HG03565 (cell line): ENCODE measurements around the gene GPBP1.
"Not testable (repeated sequence)": the region's sequence is repeated elsewhere in the genome, so short reads cannot be mapped to it uniquely, and the experiment has no call there.

Experiments used
- ATAC-seq: cut with Tn5 transposase; IDR thresholded peaks from one replicate; pipeline ENCODE4 v1.9.1; 2021; ENCODE audit warnings: mild to moderate bottlenecking, moderate library complexity; ENCODE audit not compliant: unreplicated experiment

Gene GPBP1

DNA sequence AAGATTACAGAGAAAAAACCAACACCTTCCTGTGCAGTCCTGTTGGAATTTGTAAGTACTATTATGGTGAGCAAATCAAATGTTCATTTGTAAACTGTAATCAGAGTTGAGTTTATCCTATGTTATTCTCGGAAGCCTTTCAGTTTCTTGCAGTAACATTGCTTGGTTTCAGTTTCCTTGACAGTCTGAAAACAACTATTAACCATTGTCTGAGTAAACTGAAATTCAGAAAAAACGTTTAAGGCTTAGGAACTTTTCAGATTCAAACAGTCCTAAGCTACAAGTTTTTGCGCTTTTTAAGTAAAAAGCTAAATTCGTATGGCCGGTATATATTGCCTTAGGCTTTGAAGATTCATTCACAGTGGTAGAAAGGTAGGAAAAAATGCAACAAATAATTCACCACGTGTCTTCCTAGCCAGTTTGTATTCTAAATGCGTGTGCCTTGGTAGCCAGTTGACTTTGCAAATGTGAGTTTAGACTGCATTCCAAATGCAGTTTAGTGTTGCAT, 2.5 kb downstream of the GPBP1 start:
- ATAC-seq: no peak

DNA sequence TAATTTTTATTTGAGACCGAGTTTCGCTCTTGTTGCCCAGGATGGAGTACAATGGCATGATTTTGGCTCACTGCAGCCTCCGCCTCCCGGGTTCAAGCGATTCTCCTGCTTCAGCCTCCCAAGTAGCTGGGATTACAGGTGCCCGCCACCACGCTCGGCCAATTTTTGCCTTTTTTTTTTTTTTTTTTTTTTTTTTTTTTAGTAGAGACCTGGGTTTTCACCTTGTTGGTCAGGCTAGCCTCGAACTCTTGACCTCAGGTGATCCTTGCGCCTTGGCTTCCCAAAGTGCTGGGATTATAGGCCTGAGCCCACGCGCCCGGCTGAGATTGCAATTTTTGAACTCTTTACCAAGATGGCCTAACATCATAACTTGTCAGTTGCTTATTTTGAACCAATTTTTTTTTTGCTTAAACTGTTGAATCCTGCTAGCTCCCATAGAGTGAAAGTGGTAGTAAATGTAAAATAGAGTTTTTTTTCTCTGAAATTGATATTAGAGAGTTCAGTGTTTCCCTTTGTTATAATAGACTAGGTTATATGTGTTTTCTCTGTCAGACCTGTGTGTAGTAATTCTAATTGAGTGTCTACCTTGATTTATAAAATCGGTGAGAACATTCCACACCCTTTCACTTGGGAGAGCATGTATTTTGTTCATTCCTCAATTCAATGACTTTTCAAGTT, 3.8 kb downstream of the GPBP1 start:
- no peak for ATAC-seq

GRCh38 chr5:57178238-57178637, 4.4 kb downstream of the GPBP1 start:
- not testable (repeated sequence) for ATAC-seq

DNA sequence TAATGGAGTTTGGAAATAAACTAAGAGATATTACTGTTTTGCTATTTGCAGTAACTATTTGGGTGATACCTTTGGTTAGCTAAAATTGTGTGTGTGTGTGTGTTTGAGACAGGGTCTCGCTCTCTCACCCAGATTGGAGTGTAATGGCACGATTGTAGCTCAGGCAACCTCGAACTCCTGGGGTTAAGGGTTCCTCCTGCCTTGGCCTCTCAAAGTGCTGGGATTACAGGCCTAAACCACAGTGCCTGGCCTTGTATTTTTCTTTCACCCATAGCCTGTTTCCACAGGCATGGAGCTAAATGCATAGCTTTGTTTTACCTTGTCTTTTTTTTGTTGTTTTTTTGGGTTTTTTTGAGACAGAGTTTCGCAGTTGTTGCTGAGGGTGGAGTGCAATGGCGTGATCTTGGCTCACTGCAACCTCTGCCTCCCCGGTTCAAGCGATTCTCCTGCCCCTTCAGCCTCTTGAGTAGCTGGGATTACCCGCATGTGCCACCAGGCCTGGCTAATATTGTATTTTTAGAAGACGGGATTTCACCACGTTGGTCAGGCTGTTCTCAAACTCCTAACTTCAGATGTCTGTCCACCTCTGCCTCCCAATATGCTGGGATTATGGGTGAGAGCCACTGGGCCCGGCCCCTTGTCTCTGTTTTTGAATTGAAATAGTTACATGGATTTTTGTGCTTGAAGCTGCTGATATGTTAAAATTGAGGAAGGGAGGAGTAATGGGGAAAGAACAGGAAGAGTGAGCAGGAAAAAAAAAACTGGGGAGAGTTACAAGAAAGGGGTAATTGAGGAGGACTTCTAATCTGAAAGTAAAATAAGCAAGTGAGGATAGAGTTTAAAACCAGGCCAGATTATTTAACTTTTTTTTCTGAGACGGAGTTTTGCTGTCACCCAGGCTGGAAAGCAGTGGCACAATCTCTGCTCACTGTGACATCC, 5.7 kb downstream of the GPBP1 start:
- no peak for ATAC-seq

DNA sequence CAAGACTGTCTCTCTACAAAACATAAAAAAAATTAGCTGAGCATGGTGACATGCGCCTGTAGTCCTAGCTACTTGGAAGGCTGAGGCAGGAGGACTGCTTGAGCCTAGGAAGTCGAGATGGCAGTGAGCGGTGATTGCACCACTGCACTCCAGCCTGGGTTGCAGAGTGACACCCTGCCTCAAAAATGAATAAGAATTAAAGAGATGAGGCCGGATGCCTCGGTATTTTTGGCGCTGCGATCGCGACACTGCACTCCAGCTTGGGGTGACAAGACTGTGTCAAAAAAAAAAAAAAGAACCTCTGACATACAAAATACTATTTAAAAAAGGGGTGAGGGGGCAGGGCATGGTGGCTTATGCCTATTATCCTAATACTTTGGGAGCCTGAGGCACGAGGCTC, 7.3 kb downstream of the GPBP1 start:
- no peak for ATAC-seq

GRCh38 chr5:57184322-57184721, 10.5 kb downstream of the GPBP1 start:
- ATAC-seq: no peak

DNA sequence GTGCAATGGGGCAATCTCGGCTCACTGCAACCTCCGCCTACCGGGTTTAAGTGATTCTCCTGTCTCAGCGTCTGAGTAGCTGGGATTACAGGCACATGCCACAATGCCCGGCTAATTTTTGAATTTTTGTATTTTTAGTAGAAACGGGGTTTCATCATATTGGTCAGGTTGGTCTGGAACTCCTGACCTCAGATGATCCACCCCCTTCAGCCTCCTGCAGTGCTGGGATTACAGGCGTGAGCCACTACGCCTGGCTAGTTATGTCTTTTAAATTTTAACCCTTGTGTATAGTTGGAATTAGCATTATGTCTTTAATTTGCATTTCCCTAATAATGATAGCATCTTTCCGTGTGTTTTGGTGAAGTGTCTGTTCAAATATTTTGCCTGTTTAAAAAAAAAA, 11.5 kb downstream of the GPBP1 start:
- no peak for ATAC-seq

- ATAC-seq: no peak
These were observed 12.3 kb downstream of the GPBP1 start for GRCh38 chr5:57186194-57186593.

DNA sequence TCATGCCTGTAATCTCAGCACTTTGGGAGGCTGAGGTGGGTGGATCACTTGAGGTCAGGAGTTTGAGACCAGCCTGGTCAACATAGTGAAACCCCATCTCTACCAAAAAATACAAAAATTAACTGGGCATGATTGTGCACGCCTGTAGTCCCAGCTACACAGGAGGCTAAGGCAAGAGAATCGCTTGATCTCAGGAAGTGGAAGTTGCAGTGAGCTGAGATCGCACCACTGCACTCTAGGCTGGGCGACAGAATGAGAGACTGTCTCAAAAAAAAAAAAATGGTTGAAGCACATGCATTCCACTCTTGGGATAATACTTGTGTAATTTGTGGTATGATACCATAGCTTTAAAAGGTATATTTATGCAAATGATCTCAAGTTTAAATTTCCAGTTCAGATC, 14.1 kb downstream of the GPBP1 start:
- ATAC-seq: not testable (repeated sequence)

- no peak for ATAC-seq
These were observed 15.7 kb downstream of the GPBP1 start for GRCh38 chr5:57189515-57189914.

DNA sequence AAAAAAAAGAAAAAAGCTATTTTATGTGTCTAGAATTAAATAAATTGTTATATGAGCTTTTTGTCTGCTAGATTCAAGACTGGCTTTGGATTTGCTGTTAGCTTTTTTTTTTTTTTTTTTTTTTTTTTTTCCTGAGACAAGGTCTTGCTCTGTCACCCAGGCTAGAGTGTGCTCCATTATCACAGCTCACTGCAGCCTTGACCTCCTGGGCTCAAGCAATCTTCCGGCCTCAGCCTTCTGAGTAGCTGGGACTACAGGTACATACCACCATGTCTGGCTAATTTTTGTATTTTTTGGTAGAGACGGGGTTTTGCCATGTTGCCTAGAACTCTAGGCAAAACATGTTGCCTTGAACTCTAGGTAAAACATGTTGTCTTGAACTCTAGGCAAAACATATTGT, 16.7 kb downstream of the GPBP1 start:
- ATAC-seq: no peak

GRCh38 chr5:57191163-57191562, 17.3 kb downstream of the GPBP1 start:
- no peak for ATAC-seq

- no peak for ATAC-seq
These were observed 18.1 kb downstream of the GPBP1 start for GRCh38 chr5:57191986-57192385.

GRCh38 chr5:57192832-57193231, 19.0 kb downstream of the GPBP1 start:
- not testable (repeated sequence) for ATAC-seq

GRCh38 chr5:57193757-57194413, 20.0 kb downstream of the GPBP1 start:
- ATAC-seq: peak; percentile 34

DNA sequence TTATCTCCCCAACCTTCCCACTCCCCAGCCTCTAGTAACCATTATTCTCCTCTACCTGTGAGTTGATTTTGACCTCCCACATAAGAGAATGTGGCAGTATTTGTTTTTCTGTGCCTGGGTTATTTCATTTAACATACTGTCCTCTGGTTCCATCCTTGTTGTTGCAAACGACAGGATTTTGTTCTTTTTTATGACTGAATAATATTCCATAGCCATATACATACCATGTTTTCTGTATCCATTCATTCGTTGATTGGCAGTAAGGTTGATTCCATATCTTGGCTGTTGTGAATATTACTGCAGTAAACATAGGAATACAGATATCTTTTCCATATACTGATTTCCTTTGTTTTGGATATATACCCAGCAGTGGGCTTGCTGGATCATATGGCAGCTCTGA, 20.8 kb downstream of the GPBP1 start:
- ATAC-seq: no peak

GRCh38 chr5:57195060-57195459, 21.2 kb downstream of the GPBP1 start:
- no peak for ATAC-seq

DNA sequence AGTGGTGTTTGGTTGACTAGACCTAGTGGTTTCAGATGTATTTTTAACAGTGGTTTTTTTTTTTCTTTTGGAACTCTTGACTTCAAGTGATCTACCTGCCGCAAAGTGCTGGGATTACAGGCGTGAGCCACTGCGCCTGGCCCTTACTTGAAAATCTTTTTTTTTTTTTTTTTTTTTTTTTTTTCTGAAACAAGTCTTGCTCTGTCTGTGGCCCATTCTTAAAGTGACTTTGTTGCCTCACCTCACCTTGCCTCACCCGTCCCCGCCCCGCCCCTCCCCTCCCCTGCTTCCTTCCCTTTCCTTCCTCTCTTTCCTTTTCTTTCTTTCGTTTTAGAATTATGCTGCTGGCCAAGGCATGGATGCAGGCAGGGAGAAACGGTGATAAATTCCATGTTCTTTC, 26.0 kb downstream of the GPBP1 start:
- no peak for ATAC-seq

- ATAC-seq: no peak
These were observed 29.0 kb downstream of the GPBP1 start for GRCh38 chr5:57202811-57203210.

DNA sequence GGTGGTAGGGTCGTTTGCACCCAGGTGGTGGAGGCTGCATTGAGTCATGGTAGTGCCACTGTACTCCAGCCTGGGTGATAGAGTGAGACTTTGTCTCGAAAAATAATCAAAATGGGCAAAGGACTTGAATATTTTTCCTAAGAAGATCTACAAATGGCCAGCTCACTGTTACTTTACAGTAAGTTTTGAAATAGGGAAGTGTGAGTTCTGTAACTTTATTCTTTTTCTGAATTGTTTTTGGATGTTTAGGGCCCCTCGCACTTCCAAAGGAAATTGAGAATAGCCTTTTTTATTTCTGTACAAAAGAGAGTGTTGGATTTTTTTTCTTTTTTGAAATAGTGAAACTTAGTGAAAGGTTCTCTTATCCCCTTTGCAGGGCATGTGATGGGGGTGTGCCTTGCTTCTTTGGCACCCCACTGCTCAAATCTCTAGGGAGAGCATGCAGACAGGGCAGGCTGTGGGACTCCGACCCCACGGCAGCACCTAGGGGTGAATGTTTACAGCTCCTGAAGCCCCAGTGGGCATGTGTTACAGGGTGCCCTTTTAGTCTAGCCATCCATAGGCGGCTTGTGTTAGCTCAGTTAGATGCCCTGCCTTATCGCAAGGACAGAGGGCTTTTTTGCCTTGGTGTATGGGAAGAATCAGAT, 33.3 kb downstream of the GPBP1 start:
- ATAC-seq: no peak

DNA sequence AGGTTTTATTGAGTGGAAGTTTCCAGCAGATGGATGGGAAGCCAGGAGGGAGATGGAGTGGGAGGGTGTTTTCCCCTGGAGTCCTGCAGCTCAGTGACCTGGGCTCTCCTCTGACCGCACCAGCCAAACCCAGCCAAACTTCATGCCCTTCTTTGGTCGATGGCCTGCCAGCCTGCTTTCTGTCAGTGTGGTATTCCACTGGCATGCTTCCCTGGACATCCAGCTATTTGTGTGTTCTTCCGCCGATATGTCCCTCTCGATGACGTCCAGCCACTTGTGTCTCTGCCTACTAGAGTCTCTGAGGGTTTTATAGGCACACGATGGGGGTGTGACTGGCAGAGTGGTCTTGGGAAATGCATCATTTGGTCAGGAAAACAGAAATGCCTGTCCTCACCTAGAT, 33.8 kb downstream of the GPBP1 start:
- ATAC-seq: no peak
